Fibroblast of gingiva (primary cell): ENCODE results near the gene PNMA8B.

Experiments used
- DNase-seq: peaks from one replicate; pipeline ENCODE4 v3.0.0-alpha.2; 2011; ENCODE audit warnings: low read depth

The PNMA8B gene

DNA sequence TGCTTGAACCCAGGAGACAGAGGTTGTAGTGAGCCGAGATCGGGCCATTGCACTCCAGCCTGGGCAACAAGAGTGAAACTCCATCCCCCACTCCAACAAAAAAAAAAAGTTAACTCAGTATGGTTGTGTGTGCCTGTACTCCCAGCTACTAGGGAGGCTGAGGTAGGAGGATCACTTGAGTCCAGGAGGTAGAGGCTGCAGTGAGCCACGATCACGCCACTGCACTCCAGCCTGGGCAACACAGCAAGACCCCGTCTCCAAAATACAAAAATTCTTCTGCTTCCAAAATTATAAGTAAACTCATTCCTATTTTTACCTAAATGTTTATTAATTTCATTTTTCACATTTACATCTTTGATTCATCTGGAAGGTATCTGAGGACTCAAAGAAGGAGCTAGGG lies 38.7 kb downstream of the PNMA8B start:
- no peak for DNase-seq

DNA sequence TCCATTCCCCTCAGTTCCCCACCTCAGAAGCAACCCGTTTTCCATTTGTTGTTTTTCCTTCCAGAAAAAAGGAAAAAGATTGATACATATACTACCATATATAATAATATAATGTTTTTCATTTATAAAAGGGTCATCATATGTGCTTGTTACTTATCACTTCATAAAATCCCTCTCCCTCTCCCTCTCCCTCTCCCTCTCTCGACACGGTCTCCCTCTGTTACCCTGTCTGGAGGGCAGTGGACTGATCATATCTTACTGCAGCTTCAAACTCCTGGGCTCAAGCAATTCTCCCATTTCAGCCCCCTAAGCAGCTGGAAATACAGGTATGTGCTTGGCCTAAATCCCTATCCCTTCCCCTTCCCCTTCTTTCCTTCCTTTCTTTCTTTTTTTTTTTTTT lies 41.4 kb downstream of the PNMA8B start:
- no peak for DNase-seq

GRCh38 chr19:46453661-46454060 lies 42.0 kb downstream of the PNMA8B start:
- DNase-seq, result no peak

- no peak for DNase-seq
Measured at GRCh38 chr19:46452186-46452585, 43.5 kb downstream of the PNMA8B start.

DNA sequence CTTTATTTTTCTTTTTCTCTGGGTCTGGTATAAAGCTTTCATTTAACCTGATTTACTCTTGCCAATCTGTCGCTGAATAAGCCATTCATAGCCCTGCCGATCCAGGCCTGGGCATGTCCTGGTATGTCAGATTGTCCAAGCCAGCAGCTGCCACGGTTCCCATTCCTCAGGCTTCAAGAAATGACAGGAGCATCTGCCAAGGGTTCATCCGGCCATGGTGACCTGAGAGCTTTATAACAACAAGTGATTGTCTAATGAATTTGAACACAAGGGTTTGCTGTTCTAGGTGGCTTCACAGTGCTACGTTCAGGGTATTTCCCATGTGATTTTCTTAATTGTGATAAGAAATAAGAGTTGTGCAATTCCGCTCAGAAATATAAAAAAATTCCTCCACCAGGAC lies 44.3 kb downstream of the PNMA8B start:
- no peak for DNase-seq

GRCh38 chr19:46450737-46451136 lies 44.9 kb downstream of the PNMA8B start:
- no peak for DNase-seq

DNA sequence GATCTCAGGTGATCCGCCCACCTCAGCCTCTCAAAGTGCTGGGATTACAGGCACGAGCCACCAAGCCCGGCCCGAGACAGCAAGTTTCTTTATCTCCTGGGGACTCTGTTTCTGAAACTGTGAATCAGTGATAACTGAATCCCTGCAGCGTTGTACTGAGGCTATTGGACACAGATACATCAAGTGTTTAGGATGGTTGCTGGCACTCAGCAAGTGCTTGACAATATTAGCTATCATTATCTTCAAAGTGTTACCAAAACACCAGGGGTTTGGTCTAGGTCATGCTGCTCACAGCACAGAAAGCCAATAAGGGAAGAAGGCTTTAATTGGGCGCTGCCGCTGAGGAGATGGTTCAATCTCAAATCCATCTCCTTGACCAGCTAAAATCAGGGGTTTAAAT lies 46.4 kb downstream of the PNMA8B start:
- DNase-seq, result no peak

DNA sequence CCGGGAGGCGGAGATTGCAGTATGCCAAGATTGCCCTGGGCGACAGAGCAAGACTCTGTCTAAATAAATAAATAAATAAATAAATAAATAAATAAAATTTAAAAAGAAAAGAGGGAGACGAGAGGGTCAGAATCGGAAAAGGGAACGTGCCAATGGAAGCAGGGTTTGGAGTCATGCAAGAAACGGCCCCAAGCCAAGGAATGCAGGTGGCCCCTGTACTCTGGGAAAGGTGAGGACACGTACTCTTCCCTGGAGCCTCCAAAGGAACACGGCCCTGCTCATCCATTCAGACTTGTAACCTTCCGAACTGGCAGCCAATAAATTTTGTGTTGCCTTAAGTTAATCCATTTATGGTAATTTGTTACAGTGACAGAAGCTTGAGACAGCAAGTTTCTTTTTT lies 47.1 kb downstream of the PNMA8B start:
- DNase-seq, result no peak

GRCh38 chr19:46447824-46448223 lies 47.8 kb downstream of the PNMA8B start:
- no peak for DNase-seq

- DNase-seq, result no peak
Measured at GRCh38 chr19:46447006-46447405, 48.7 kb downstream of the PNMA8B start.

DNA sequence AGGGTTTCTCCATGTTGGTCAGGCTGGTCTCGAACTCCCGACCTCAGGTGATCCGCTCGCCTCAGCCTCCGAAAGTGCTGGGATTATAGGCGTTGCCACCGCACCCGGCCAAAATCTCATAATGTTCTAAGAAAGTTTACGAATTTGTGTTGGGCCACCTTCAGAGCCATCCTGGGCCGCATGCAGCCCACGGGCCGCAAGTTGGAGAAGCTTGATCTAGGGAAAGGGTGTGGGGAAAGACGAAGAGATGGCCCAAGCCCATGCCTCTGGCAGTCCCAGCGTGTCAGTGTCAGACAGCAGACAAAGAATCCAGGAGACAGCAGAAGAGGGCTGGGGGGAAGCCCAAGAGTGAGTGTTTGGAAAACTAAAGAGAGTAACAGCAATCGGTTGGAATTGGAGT lies 49.6 kb downstream of the PNMA8B start:
- no peak for DNase-seq

DNA sequence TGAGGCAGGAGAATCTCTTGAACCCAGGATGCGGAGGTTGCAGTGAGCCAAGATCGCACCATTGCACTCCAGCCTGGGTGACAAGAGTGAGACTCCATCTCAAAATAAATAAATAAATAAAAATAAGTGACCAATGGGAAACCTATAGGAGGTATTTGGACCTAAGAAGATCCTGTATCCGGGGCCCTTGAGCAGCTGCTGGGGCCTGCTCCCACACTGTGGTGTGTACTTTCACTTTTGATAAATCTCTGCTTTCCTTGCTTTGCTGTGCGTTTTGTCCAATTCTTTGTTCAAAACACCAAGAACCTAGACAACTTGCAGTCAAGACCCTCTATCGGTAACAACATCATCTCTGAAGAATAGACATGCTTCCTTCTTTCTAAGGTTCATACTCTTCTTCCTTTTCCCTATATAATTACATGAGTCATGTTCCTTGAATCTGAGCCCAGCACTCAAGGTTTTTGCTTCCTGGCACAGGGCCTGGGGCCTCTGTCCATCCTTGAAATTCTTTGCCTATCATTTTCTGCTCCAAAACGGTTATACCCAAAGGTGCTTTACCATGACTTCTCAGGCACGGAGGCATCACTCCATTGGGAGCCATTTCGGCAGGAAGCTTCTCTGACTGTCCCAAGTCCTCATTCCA lies 52.7 kb downstream of the PNMA8B start:
- DNase-seq, result peak; percentile 59

DNA sequence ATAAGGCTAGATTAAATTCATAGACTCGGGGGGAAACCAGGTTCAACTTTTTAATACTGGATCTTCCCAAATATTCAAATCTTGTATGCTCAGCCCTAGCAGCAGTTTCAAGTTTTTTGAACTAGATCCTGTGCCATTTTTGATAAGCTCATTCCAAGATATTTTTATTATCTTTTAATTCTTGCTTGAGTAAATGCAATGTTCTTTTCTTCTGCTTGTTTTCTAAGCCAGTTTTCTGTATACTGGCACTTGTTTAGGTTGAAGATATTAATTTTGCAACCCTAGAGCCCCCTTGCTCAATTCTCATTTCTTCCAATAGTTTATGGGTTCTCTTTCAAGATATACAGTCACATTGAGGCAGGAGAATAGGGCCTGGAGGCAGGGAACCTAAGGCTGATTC lies 53.8 kb downstream of the PNMA8B start:
- no peak for DNase-seq
